Neural cell (in vitro differentiated cells): Measurements from ENCODE around the gene SLC4A1.

Experiments
- CTCF ChIP-seq: fragments of 450-650 bp; IDR thresholded peaks from 2 replicates; pipeline ENCODE4 v1.5.1; 2014; ENCODE audit warnings: antibody characterized with exemption, mild to moderate bottlenecking, moderate library complexity; ENCODE audit not compliant: poor library complexity, severe bottlenecking
- EP300 ChIP-seq: fragments of 450-650 bp; conservative IDR thresholded peaks from 2 replicates; pipeline ENCODE4 v1.6.1; 2014; ENCODE audit warnings: antibody characterized with exemption, mild to moderate bottlenecking, moderate library complexity; ENCODE audit not compliant: poor library complexity, severe bottlenecking

GRCh38 chr17:44254361-44255095 is 13.4 kb downstream of the SLC4A1 start:
- TF ChIP-seq CTCF, result no peak
- no peak for TF ChIP-seq EP300
